ENCODE data around the gene DDX19B. TPM values are rescaled to one million over a fixed set of nuclear protein-coding genes. Genes with fewer than 3 reads are reported as not detected.
"Not testable (repeated sequence)": the region's sequence is repeated elsewhere in the genome, so short reads cannot be mapped to it uniquely, and the experiment has no call there.

The DDX19B gene
- total RNA-seq, result 33.6 and 34.3 TPM in 2 replicates
- 23.8 and 28.1 TPM in 2 replicates for polyA plus RNA-seq
- polyA plus RNA-seq (2011; cell fraction: cytosol; rRNA removed), result 34.8 and 35.9 TPM in 2 replicates
- polyA plus RNA-seq (2011; cell fraction: nucleus; rRNA removed), result 57.9 and 59.1 TPM in 2 replicates
- 34.0 and 36.3 TPM in 2 replicates for polyA plus RNA-seq (2012)
- polyA minus RNA-seq, result 14.3 and 17.4 TPM in 2 replicates
- polyA minus RNA-seq (2011; cell fraction: cytosol; rRNA and poly(A)+ RNA removed), result 8.5 TPM
- 14.2 and 14.9 TPM in 2 replicates for polyA minus RNA-seq (2011; cell fraction: nucleus; rRNA and poly(A)+ RNA removed)
- Bru-seq, nascent RNA, result percentile 50 among the genes with signal in this experiment
- percentile 72 among the genes with signal in this experiment for BruChase-seq, experiment 1, labeled RNA remaining after a 6-hour chase
- percentile 62 among the genes with signal in this experiment for BruChase-seq, experiment 2, labeled RNA remaining after a 2-hour chase
- long read RNA-seq, transcript DDX19B-203 (10 exons, 1,717 nt), result minor isoform, 8 of 110 reads
- long read RNA-seq, transcript DDX19B-201 (12 exons, 3,386 nt), result major isoform, 80 of 110 reads
- long read RNA-seq, partial matches to known transcripts, result 7 of 110 reads
- long read RNA-seq, other reads (novel, unspliced or antisense), result 7 of 110 reads

DNA sequence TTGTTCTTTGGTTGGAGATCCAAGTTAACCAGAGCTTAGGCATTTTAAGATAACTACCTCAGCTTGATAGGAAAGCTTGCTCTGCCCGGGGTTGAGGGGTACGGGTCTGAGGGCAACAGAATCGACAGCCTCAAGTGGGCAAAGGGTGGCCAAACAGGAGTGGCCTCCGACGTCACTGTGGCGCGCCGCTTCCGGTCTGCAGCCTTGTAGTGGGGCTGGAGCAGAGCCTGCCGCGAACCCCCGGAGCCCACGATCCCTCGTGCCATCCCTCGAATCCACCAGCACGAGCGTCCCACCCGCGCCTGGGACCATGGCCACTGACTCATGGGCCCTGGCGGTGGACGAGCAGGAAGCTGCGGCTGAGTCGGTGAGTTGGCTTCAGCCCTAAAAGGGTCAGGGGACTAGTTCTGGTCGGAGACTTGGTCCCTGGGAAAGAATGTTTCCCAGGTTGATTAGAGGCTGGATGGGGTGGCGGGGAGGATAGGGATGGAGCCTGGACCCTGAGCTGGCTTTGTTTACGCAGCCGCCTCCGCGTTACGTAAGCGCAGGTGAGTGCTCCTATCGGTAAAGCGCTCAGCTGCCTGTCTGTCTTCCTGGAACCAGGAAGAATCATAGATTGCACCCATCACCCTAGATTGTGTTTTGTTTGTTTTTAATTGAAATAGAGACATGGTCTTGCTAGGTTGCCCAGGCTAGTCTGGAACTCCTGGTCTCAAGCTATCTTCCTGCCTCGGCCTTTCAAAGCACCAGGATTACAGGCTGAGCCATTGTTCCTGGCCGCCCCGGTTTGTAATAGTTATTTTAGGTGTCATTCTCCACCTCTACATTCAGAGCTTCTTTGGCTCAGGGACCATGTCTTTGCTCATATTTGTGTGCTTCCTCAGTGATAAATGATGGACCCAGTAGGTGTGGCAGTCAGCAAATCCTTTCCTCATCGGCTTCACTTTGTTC is at the start of gene DDX19B:
Gene DDX19B (plus strand): TSS at position 199 of the 951 bp plus-strand sequence. CDS start 112 bp downstream, at position 311.
- Histone ChIP-seq H3K27ac (ENCODE audit: insufficient read depth, low read depth, low read length) (peak within 1 kb of the TSS; percentile 61), H3K79me2 (ENCODE audit: control insufficient read depth, insufficient read depth, low read length) (peaks cover 31% of the 10 kb centered on the region), H3K36me3 (ENCODE audit: control insufficient read depth in 2 of 2, extremely low read depth in 1 of 2, insufficient read depth in 2 of 2, low read length in 2 of 2) (no peaks in the 10 kb centered on the region), H3K4me1 (ENCODE audit: control insufficient read depth, extremely low read depth, insufficient read depth, low read length) (peaks cover 3% of the 10 kb centered on the region), H3K9ac (replicated peaks; ENCODE audit: extremely low read depth, insufficient read depth, low read length) (peak within 1 kb of the TSS; percentile 93), H3K4me3 (replicated peaks in 1 of 3; ENCODE audit: insufficient read depth in 1 of 3, low read depth in 1 of 3, low read length in 3 of 3) (peak within 1 kb of the TSS; percentile 45 to 94 (median 77)), H3K27me3 (ENCODE audit: control insufficient read depth in 2 of 2, insufficient read depth in 2 of 2, low read length in 2 of 2) (no peaks in the 10 kb centered on the region), H3K4me2 (ENCODE audit: insufficient read depth, low read length) (peak within 1 kb of the TSS; percentile 73), H3K9me1 (replicated peaks; ENCODE audit: control insufficient read depth, extremely low read depth, insufficient read depth, low read length) (no peaks in the 10 kb centered on the region), H3K9me3 (replicated peaks; ENCODE audit: control insufficient read depth, insufficient read depth, low read length) (peaks cover 3% of the 10 kb centered on the region), H2AFZ (ENCODE audit: low read depth, low read length) (peak within 1 kb of the TSS; percentile 51), H4K20me1 (replicated peaks; ENCODE audit: control insufficient read depth, extremely low read depth, insufficient read depth, low read length) (no peaks in the 10 kb centered on the region)
- TF ChIP-seq MYC (IDR thresholded peaks at IDR 0.05; ENCODE audit: low read depth, low read length), result no peak
- peak; percentile 37 for TF ChIP-seq FOS (IDR thresholded peaks at IDR 0.05; ENCODE audit: borderline replicate concordance, insufficient read depth, low read length)
- no peak for TF ChIP-seq EZH2 (IDR thresholded peaks at IDR 0.05; ENCODE audit: borderline replicate concordance, low read depth, low read length, severe bottlenecking)
- TF ChIP-seq MAX (IDR thresholded peaks at IDR 0.05; ENCODE audit: insufficient read depth, insufficient read length), result peak; percentile 54
- peak; percentile 80 for TF ChIP-seq POLR2A (IDR thresholded peaks at IDR 0.05; ENCODE audit: low read depth, low read length)
- peak; percentile 96 for TF ChIP-seq POLR2AphosphoS5 (IDR thresholded peaks at IDR 0.05; ENCODE audit: insufficient read depth, low read depth, low read length)
- no peak for TF ChIP-seq JUN (IDR thresholded peaks at IDR 0.05; ENCODE audit: borderline replicate concordance, insufficient read depth, insufficient read length, low read depth)
- TF ChIP-seq CTCF (IDR thresholded peaks at IDR 0.05; ENCODE audit: extremely low read depth in 1 of 2, insufficient read depth in 1 of 2, low read depth in 1 of 2, low read length in 2 of 2), result no peak
- no peak for TF ChIP-seq GATA2 (IDR thresholded peaks at IDR 0.05; ENCODE audit: insufficient read depth, insufficient read length, low read depth, low read length)
- ChIA-PET CTCF (interaction anchor here (1.6 to 2.0 kb wide), 3 partner anchors 11 to 32 kb away, joined by 3 to 8 read pairs (median 3); no protein-coding TSS in a partner anchor), POLR2A (interaction anchor here (1.4 kb wide), 1 partner anchor 47 kb away, joined by 4 read pairs; the partner anchor contains the start of gene DDX19A)
- FAIRE-seq (peak; percentile 84), DNase-seq (ENCODE audit: low read depth, low spot score) (peak; percentile 74)
- TSS peak; percentile 41 for BruUV-seq (replicated peaks)
- dilution Hi-C loops (cut with MboI; ENCODE audit: extremely low pct_ligation_motif_present, low sequenced_read_pairs) (no loop called here), intact Hi-C loops (cut with micrococcal nuclease) (loop anchor here (1.0 kb wide), 2 partner anchors 10 to 47 kb away; partner anchors contain the start of genes AARS1 and DDX19A)

- H3K9ac ChIP-seq (replicated peaks; ENCODE audit: extremely low read depth, insufficient read depth, low read length); H3K27me3 ChIP-seq (ENCODE audit: control insufficient read depth in 2 of 2, insufficient read depth in 2 of 2, low read length in 2 of 2); H2AFZ ChIP-seq (ENCODE audit: low read depth, low read length); H4K20me1 ChIP-seq (replicated peaks; ENCODE audit: control insufficient read depth, extremely low read depth, insufficient read depth, low read length); dilution Hi-C loops (cut with MboI; ENCODE audit: extremely low pct_ligation_motif_present, low sequenced_read_pairs); BruUV-seq (replicated peaks); POLR2A ChIA-PET; H3K27ac ChIP-seq (ENCODE audit: insufficient read depth, low read depth, low read length); H3K9me3 ChIP-seq (replicated peaks; ENCODE audit: control insufficient read depth, insufficient read depth, low read length); DNase-seq (ENCODE audit: low read depth, low spot score); H3K9me1 ChIP-seq (replicated peaks; ENCODE audit: control insufficient read depth, extremely low read depth, insufficient read depth, low read length); H3K4me1 ChIP-seq (ENCODE audit: control insufficient read depth, extremely low read depth, insufficient read depth, low read length); intact Hi-C loops (cut with micrococcal nuclease): not testable (repeated sequence)
- Histone ChIP-seq H3K79me2 (ENCODE audit: control insufficient read depth, insufficient read depth, low read length) (peaks cover 26% of the 10 kb centered on the region), H3K36me3 (ENCODE audit: control insufficient read depth in 2 of 2, extremely low read depth in 1 of 2, insufficient read depth in 2 of 2, low read length in 2 of 2) (peaks cover 7 to 26% of the 10 kb centered on the region in 2 experiments), H3K4me3 (replicated peaks in 1 of 3; ENCODE audit: insufficient read depth in 1 of 3, low read depth in 1 of 3, low read length in 3 of 3) (peak overlapping the region in 1 of 3 experiments; percentile 58), H3K4me2 (ENCODE audit: insufficient read depth, low read length) (peak overlapping the region; percentile 86)
- CTCF ChIA-PET, result interaction anchor here (1.2 kb wide), 1 partner anchor 18 kb away, joined by 7 read pairs; no protein-coding TSS in a partner anchor
- peak; percentile 4 for FAIRE-seq
Observed at GRCh38 chr16:70249697-70250096, 49.3 kb upstream of the DDX19B start.

All from endothelial cell of umbilical vein (primary cell).